Astrocyte (in vitro differentiated cells and primary cell): Measurements from ENCODE around the gene PRKG1. TPM values are rescaled to one million over a fixed set of nuclear protein-coding genes. Genes with fewer than 3 reads are reported as not detected.

ENCODE experiments used
- DNase-seq: peaks from one replicate; pipeline ENCODE4 v3.0.0-alpha.2; 2010; ENCODE audit warnings: low read depth
- FAIRE-seq: peaks from 2 replicates; lab custom pipeline; 2011; peaks lifted over from hg19 to GRCh38; lab: Jason Lieb, UNC
- H2AFZ ChIP-seq: 2 replicates; pipeline ENCODE4 v1.6.0; 2012; ENCODE audit warnings: low read depth, low read length, inconsistent platforms
- H3K27ac ChIP-seq: 2 replicates; pipeline ENCODE4 v1.5.1; 2011; ENCODE audit warnings: low read depth, low read length, inconsistent platforms
- H3K27me3 ChIP-seq: 2 replicates; pipeline ENCODE4 v1.6.0; 2011; ENCODE audit warnings: low read length, inconsistent platforms; ENCODE audit not compliant: insufficient read depth
- H3K36me3 ChIP-seq: 2 replicates; pipeline ENCODE4 v1.5.1; 2011; ENCODE audit warnings: low read length, inconsistent platforms; ENCODE audit not compliant: insufficient read depth
- H3K4me1 ChIP-seq: 2 replicates; pipeline ENCODE4 v1.5.1; 2011; ENCODE audit warnings: low read length, inconsistent platforms; ENCODE audit not compliant: insufficient read depth
- H3K4me2 ChIP-seq: 2 replicates; pipeline ENCODE4 v1.6.0; 2012; ENCODE audit warnings: low read length, inconsistent platforms
- H3K4me3 ChIP-seq: 2 replicates; pipeline ENCODE4 v1.5.1; 2011; ENCODE audit warnings: low read depth, mild to moderate bottlenecking, low read length, inconsistent platforms; ENCODE audit not compliant: insufficient read depth
- H3K79me2 ChIP-seq: 2 replicates; pipeline ENCODE4 v1.6.0; 2012; ENCODE audit warnings: mild to moderate bottlenecking, low read length, inconsistent platforms; ENCODE audit not compliant: insufficient read depth
- H3K9ac ChIP-seq: 2 replicates; pipeline ENCODE4 v1.6.0; 2012; ENCODE audit warnings: mild to moderate bottlenecking, low read length, inconsistent platforms
- H3K9me3 ChIP-seq: 2 replicates; pipeline ENCODE4 v1.5.1; 2012; ENCODE audit warnings: low read depth, mild to moderate bottlenecking, low read length, inconsistent platforms; ENCODE audit not compliant: insufficient read depth
- H4K20me1 ChIP-seq: 2 replicates; pipeline ENCODE4 v1.6.0; 2012; ENCODE audit warnings: low read length, inconsistent platforms; ENCODE audit not compliant: insufficient read depth
- H3K27ac Mint-ChIP-seq: one replicate; pipeline ENCODE4 v1.8.0; 2021; ENCODE audit warnings: mild to moderate bottlenecking, mixed read lengths; ENCODE audit not compliant: unreplicated experiment
- H3K27me3 Mint-ChIP-seq: one replicate; pipeline ENCODE4 v1.8.0; 2021; ENCODE audit warnings: low read depth, mixed read lengths; ENCODE audit not compliant: unreplicated experiment
- H3K36me3 Mint-ChIP-seq: one replicate; pipeline ENCODE4 v1.8.0; 2021; ENCODE audit warnings: low read depth, mixed read lengths; ENCODE audit not compliant: unreplicated experiment
- H3K4me1 Mint-ChIP-seq: one replicate; pipeline ENCODE4 v1.8.0; 2021; ENCODE audit warnings: low read depth, mixed read lengths; ENCODE audit not compliant: unreplicated experiment
- H3K4me3 Mint-ChIP-seq: one replicate; pipeline ENCODE4 v1.8.0; 2021; ENCODE audit warnings: mild to moderate bottlenecking, moderate library complexity, mixed read lengths; ENCODE audit not compliant: unreplicated experiment
- H3K9me3 Mint-ChIP-seq: one replicate; pipeline ENCODE4 v1.8.0; 2021; ENCODE audit warnings: mild to moderate bottlenecking, mixed read lengths; ENCODE audit not compliant: unreplicated experiment
- EZH2 ChIP-seq: IDR thresholded peaks from 2 replicates; pipeline ENCODE4 v1.6.1; 2012; ENCODE audit warnings: mild to moderate bottlenecking, low read length, inconsistent platforms; ENCODE audit not compliant: insufficient read depth
- total RNA-seq: library from RNA; stranded (reverse); gene quantifications from 2 replicates; pipeline ENCODE4 v1.2.1, GENCODE V29; 2021
- TF ChIP-seq, protein P1 (sequence below): IDR thresholded peaks from 2 replicates; pipeline ENCODE4 v1.5.1; 2011; ENCODE audit warnings: low read depth, mild to moderate bottlenecking, inconsistent platforms, low read length, moderate library complexity; ENCODE audit not compliant: insufficient read depth

PRKG1 gene
- total RNA-seq, 1 donor from 2014 or later: 3.1 TPM

DNA sequence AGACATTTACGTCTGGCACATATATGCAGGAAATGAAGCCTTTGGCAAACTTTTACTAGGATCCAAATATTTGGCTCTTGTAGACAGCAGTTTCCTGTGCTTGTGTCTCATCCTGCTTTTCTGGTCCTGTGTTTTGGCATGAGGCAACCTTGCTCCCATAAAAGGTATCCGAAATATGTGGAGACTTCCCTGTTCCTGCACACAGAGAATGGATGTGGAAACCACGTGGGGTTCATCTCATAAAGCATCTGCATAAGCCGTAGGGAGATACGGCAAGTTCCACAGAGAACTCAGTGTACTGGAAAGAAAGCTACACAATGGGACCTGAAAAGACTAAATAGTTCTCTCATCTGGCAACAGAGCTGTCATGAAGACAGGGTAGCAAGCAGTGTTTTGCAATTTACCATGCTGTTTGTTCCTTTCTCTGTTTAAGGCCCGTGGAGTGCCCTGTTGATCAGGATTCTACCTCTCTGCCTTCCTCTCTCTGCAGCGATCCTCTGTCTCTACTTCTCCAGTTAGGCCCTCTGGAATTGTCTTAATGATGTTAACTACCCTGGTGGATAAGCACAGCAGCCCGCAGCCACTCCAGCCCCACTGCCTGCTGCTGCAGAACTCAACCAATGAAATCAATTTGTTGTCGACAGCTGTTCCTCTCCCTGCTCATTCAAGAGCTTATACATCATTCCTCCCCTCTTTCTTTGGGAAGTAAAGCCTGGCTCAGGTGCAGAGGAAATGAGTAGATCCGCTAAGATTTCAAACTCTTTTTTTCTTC, 331.5 kb downstream of the PRKG1 start:
- Histone ChIP-seq H3K9ac (no peak overlapping the region), H3K36me3 (no peaks in the 10 kb centered on the region), H3K27ac (no peak overlapping the region), H3K27me3 (no peaks in the 10 kb centered on the region), H4K20me1 (no peaks in the 10 kb centered on the region), H3K9me3 (no peaks in the 10 kb centered on the region), H3K4me2 (no peak overlapping the region), H3K4me3 (no peak overlapping the region), H2AFZ (no peak overlapping the region), H3K79me2 (no peaks in the 10 kb centered on the region), H3K4me1 (no peaks in the 10 kb centered on the region)
- TF ChIP-seq EZH2: no peak
- TF ChIP-seq, protein P1, sequence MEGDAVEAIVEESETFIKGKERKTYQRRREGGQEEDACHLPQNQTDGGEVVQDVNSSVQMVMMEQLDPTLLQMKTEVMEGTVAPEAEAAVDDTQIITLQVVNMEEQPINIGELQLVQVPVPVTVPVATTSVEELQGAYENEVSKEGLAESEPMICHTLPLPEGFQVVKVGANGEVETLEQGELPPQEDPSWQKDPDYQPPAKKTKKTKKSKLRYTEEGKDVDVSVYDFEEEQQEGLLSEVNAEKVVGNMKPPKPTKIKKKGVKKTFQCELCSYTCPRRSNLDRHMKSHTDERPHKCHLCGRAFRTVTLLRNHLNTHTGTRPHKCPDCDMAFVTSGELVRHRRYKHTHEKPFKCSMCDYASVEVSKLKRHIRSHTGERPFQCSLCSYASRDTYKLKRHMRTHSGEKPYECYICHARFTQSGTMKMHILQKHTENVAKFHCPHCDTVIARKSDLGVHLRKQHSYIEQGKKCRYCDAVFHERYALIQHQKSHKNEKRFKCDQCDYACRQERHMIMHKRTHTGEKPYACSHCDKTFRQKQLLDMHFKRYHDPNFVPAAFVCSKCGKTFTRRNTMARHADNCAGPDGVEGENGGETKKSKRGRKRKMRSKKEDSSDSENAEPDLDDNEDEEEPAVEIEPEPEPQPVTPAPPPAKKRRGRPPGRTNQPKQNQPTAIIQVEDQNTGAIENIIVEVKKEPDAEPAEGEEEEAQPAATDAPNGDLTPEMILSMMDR: no peak
- no peak for FAIRE-seq
- H3K4me3 Mint-ChIP-seq: no peak overlapping the region
- H3K27ac Mint-ChIP-seq: no peak overlapping the region
- no peaks in the 10 kb centered on the region for H3K27me3 Mint-ChIP-seq
- H3K36me3 Mint-ChIP-seq: no peaks in the 10 kb centered on the region
- no peaks in the 10 kb centered on the region for H3K4me1 Mint-ChIP-seq
- no peaks in the 10 kb centered on the region for H3K9me3 Mint-ChIP-seq
- peak; percentile 56 for DNase-seq

DNA sequence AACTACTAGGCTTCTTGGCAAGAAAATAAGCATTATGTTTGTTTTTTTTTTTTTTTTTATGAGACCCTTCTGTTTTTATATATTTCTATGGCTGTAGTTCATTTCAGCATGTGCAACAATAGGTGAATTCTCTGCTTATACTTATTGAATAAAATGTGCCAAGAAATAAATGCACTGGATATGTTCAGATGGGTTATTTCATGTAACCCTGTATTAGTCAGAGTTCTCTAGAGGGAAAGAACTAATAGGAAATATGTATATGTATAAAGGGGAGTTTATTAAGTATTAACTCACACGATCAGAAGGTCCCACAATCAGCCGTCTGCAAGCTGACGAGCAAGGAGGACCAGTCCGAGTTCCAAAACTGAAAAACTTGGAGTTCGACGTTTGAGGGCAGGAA, 332.3 kb downstream of the PRKG1 start:
- FAIRE-seq (no peak), DNase-seq (no peak)
- H3K4me1 Mint-ChIP-seq: no peaks in the 10 kb centered on the region
- Histone ChIP-seq H3K9me3 (no peaks in the 10 kb centered on the region), H4K20me1 (no peaks in the 10 kb centered on the region), H3K36me3 (no peaks in the 10 kb centered on the region), H3K9ac (no peak overlapping the region), H2AFZ (no peak overlapping the region), H3K4me3 (no peak overlapping the region), H3K27ac (no peak overlapping the region), H3K27me3 (no peaks in the 10 kb centered on the region), H3K4me2 (no peak overlapping the region), H3K79me2 (no peaks in the 10 kb centered on the region), H3K4me1 (no peaks in the 10 kb centered on the region)
- no peaks in the 10 kb centered on the region for H3K27me3 Mint-ChIP-seq
- no peaks in the 10 kb centered on the region for H3K9me3 Mint-ChIP-seq
- H3K27ac Mint-ChIP-seq: no peak overlapping the region
- H3K4me3 Mint-ChIP-seq: no peak overlapping the region
- H3K36me3 Mint-ChIP-seq: no peaks in the 10 kb centered on the region
- TF ChIP-seq, protein P1: no peak
- no peak for TF ChIP-seq EZH2

DNA sequence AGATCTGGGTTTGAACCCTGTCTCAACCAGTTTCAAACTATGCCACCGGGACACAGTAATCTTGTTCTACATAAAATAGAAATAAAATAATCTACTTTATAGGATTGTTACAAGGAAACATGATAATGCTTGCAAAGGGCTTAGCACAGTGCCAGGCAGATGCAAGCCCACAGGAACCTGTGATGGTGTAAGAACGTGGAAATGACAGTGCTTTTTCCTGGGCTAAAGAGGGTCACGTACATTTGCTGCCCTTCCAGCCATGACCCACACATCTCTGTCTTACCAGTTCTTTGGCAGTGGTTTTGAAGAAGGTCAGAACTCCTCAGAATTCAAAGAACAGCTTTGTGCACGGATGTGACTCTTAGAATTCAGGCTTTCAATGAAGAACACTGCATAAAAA, 342.2 kb downstream of the PRKG1 start:
- no peaks in the 10 kb centered on the region for H3K9me3 ChIP-seq
- no peak overlapping the region for H3K4me2 ChIP-seq
- no peaks in the 10 kb centered on the region for H3K27me3 ChIP-seq
- Mint-ChIP-seq H3K27me3 (no peaks in the 10 kb centered on the region), H3K4me3 (no peak overlapping the region), H3K27ac (no peak overlapping the region), H3K4me1 (no peaks in the 10 kb centered on the region), H3K36me3 (no peaks in the 10 kb centered on the region), H3K9me3 (no peaks in the 10 kb centered on the region)
- no peak for FAIRE-seq
- TF ChIP-seq, protein P1: no peak
- no peak for TF ChIP-seq EZH2
- H3K4me3 ChIP-seq: no peak overlapping the region
- no peak for DNase-seq
- no peaks in the 10 kb centered on the region for H3K79me2 ChIP-seq
- H4K20me1 ChIP-seq: no peaks in the 10 kb centered on the region
- H3K36me3 ChIP-seq: no peaks in the 10 kb centered on the region
- H2AFZ ChIP-seq: no peak overlapping the region
- no peak overlapping the region for H3K9ac ChIP-seq
- H3K27ac ChIP-seq: no peak overlapping the region
- no peaks in the 10 kb centered on the region for H3K4me1 ChIP-seq
